NCI-H1436 (cell line): ENCODE results near the gene CHMP3.
"Not testable (repeated sequence)": the region's sequence is repeated elsewhere in the genome, so short reads cannot be mapped to it uniquely, and the experiment has no call there.

Source experiments
- DNase-seq: peaks from one replicate; lab custom pipeline; 2025; lab: John Stamatoyannopoulos, UW

Gene CHMP3

DNA sequence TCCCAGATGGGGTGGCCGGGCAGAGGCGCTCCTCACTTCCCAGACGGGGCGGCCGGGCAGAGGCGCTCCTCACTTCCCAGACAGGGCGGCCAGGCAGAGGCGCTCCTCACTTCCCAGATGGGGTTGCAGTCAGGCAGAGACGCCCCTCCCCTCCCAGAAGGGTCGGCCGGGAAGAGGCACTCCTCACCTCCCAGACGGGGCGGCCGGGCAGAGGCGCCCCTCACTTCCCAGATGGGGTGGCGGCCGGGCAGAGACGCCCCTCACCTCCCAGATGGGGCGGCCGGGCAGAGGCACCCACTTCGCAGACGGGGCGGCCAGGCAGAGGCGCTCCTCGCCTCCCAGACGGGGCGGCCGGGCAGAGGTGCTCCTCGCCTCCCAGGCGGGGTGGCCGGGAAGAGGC, 13.8 kb downstream of the CHMP3 start:
- not testable (repeated sequence) for DNase-seq

DNA sequence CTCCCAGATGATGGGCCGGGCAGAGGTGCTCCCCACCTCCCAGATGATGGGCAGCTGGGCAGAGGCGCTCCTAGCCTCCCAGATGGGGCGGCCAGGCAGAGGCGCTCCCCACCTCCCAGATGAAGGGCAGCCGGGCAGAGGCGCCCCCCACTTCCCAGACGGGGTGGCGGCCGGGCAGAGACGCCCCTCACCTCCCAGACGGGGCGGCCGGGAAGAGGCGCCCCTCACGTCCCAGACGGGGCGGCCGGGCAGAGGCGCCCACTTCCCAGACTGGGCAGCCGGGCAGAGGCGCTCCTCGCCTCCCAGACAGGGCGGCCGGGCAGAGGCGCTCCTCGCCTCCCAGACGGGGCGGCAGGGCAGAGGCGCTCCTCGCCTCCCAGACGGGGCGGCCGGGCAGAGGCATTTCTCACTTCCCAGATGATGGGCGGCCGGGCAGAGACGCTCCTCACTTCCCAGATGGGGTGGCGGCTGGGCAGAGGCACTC, 14.3 kb downstream of the CHMP3 start:
- not testable (repeated sequence) for DNase-seq

DNA sequence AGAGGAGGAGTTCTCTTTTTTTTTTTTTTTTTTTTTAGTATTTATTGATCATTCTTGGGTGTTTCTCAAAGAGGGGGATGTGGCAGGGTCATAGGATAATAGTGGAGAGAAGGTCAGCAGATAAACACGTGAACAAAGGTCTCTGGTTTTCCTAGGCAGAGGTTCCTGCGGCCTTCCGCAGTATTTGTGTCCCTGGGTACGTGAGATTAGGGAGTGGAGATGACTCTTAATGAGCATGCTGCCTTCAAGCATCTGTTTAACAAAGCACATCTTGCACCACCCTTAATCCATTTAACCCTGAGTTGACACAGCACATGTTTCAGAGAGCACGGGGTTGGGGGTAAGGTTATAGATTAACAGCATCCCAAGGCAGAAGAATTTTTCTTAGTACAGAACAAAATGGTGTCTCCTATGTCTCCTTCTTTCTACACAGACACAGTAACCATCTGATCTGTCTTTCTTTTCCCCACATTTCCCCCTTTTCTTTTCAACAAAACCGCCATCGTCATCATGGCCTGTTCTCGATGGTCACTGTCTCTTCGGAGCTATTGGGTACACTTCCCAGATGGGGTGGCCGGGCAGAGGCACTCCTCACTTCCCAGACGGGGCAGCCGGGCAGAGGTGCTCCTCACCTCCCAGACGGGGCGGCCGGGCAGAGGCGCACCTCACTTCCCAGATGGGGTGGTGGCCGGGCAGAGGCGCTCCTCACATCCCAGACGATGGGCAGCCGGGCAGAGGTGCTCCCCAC, 14.9 kb downstream of the CHMP3 start:
- not testable (repeated sequence) for DNase-seq

GRCh38 chr2:86545296-86545924, 17.8 kb downstream of the CHMP3 start:
- not testable (repeated sequence) for DNase-seq

DNA sequence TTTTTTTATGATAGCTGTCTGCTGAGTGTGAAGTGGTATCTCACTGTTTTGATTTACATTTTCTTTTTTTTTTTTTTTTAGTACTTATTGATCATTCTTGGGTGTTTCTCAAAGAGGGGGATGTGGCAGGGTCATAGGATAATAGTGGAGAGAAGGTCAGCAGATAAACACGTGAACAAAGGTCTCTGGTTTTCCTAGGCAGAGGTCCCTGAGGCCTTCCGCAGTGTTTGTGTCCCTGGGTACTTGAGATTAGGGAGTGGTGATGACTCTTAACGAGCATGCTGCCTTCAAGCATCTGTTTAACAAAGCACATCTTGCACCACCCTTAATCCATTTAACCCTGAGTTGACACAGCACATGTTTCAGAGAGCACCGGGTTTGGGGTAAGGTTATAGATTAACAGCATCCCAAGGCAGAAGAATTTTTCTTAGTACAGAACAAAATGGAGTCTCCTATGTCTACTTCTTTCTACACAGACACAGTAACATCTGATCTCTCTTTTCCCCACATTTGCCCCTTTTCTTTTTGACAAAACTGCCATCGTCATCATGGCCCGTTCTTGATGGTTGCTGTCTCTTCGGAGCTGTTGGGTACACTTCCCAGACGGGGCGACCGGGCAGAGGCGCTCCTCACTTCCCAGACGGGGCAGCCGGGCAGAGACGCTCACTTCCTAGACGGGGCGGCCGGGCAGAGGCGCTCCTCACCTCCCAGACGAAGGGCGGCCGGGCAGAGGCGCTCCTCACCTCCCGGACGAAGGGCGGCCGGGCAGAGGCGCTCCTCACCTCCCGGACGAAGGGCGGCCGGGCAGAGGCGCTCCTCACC, 18.8 kb downstream of the CHMP3 start:
- DNase-seq, result not testable (repeated sequence)

GRCh38 chr2:86543793-86544192, 19.4 kb downstream of the CHMP3 start:
- no peak for DNase-seq

DNA sequence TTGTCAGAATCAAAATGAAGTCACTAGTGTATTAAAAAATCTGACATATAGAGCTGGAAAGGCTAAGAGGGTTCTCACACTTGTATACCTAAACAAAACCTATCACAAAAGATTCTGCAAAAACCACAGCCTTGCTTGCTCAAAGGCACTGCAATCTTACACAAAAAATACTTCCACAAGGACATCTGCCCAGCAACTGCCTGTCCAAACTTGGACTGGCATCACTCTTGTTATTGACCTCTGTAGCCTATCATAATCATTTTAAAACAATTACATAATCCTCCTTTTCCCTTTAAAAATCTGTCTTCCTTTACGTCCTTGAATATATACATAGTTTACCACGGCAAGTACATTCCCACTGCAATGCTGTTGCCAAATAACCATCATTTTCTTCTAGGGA, 19.9 kb downstream of the CHMP3 start:
- no peak for DNase-seq

- DNase-seq, result no peak
These were observed 20.4 kb downstream of the CHMP3 start for GRCh38 chr2:86542814-86543213.

GRCh38 chr2:86541334-86541733, 21.9 kb downstream of the CHMP3 start:
- DNase-seq, result no peak

GRCh38 chr2:86533589-86533988, 29.7 kb downstream of the CHMP3 start:
- DNase-seq, result no peak

DNA sequence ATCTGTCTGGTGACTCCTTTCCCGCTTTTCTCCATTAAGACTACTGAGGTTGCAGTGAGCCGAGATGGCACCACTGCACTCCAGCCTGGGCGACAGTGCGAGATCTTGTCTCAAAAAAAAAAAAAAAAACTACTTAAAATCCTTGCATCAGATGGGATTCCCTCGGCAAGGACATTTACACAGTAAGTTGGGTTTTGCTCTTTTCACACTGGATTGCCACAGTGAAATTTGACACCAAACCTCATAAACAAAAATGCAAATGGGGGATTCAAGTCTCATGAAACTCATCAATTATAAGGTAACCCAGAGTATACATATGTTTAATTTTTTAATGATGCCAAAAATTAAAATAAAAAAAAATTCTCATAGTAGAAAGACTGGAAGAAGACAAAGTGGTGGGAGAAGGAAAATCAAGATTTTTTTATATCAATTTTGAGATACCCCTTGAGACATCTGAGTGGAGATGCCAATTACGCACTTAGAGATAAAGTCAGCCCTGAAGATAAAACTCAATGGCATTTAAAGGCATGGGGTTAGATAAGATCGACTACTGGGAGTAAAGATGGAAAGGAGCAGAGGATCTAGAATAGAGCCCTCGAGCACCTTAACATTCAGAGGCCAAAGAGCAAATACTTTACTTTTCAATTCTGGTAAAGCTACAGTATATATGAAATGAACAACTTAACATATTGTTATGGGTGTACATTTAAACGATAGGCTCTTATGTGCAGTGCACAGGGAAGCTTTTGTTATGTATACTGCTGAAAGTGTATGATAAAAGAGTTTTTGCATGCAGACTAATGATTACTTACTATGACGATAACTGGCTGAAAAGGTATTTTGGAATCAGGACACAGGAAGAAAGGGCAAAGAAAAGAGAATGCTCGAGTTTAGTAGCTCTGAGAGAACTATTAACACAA, 37.6 kb downstream of the CHMP3 start:
- no peak for DNase-seq

DNA sequence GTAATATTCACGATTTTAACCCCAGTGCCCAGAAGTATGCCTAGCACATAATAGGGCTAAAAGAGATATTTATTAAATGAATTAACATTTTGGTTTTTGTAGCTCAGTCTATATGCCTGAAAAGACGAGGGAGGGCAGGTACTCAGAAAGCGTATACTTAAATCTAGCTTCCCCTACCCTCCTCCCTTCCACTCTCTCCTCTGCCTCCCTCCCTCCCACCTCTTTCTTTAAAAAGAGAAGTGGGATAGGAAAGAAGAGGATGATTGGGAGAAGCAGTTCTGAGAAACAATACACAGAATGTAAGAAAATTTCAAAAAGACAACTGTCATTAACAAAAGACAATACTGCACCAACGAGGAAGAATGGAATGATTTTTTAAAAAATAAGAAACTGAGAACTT, 39.8 kb downstream of the CHMP3 start:
- DNase-seq, result no peak

- DNase-seq, result no peak
These were observed 40.5 kb downstream of the CHMP3 start for GRCh38 chr2:86522711-86523110.

DNA sequence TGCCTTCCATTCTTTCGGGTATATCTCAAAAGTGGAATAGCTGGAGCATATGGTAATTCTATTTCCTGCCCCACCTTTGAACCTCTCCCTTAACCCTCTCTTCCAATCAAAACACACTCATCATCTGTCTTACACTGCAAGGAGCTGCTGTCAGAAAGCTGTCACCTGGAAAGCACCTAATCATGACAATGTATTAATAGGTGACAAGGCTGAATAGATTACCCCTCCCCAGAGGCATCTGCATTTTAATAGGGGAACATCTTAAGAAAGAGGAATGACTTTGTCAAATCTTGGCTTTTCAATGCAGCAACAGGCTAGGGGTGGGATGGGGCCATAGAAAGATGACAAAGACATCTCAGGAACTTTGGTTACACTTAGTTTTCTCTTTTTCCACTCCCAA, 41.3 kb downstream of the CHMP3 start:
- no peak for DNase-seq

GRCh38 chr2:86520153-86520552, 43.1 kb downstream of the CHMP3 start:
- no peak for DNase-seq

GRCh38 chr2:86519349-86519748, 43.9 kb downstream of the CHMP3 start:
- DNase-seq, result no peak

GRCh38 chr2:86518481-86518880, 44.8 kb downstream of the CHMP3 start:
- DNase-seq, result no peak

DNA sequence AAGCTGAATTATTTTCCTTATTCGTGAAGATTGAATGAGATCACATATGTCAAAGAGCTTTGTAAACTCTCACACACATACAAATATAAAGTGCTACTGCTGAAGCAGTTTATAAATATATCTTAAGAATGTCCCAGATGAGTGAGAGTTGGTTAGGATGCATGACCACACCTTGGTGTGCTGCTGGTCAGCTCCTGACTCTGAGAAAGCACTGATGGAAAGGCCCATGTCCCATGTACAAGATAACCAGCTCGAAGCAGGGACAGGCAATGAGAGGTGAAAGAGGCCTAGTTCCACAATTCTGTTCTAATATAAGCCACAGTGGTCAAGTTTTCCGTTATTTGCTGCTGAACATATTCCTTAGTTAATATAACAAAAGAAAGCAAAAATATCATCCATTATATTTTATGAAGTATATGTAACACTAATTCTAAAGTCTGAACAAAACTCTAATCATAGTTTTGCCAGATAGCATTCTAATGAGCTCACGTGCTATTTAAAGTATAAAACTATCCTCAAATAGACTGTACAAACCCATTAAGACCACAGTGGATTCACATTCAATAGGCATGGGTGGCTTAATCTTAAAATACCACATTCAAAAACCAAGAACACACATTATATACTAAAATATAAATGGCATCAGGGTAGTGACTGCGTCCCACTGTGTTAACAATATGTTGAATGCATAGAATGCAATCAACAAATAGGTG, 49.1 kb downstream of the CHMP3 start:
- DNase-seq, result no peak

DNA sequence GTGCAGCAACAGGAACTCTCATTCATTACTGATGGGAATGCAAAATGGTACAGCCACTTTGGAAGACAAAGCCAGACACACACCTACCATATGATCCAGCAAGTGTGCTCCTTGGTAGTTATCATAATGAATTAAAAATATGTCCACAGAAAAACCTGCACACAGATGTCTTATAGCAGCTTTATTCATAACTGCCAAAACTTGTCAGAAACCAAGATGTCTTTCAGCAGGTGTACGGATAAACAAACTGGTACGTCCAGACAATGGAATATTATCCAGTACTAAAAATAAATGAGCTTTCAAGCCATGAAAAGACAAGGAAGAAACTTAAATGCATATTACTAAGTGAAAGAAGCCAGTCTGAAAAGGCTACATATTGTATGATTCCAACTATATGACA, 50.4 kb downstream of the CHMP3 start:
- no peak for DNase-seq

DNA sequence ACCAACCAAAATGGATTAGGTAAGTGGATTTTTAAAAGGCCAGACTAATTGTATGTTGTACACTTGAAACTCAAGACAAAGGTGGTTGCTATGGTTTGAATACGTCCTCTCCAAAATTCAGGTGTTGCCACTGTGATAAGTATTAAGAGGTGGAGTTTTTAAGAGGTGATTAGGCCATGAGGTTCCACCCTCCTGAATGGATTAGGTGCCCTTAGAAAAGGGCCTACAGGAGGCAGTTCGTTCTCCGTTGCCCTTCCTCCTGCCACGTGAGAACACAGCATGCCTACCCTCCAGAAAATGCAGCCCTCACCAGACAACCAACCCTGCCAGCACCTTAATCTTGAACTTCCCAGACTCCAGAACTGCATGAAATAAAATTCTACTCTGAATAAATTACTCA, 51.2 kb downstream of the CHMP3 start:
- no peak for DNase-seq

DNA sequence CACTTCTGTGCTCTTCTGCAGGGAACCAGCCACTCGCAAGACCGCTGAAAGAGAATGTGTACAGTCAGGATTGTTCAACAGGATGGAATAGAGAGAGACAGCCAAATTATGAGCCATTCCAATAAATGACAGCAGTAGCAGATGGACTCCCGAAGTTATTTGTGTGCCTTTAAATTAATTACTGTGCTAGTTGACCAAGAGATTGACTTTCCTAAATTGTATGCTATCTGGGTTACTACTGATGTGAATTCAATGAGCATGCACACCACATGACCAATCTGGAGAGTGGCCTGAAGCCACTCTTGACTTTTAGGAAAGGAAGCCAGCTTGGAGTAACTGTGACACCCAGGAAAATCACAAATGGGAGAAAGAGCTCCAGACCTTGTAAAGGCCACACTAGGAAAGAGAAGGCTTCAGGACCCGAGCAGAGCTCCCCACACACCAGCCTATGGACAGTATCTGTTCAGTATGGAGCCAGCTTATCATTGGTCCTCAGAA, 52.8 kb downstream of the CHMP3 start:
- DNase-seq, result no peak
